SU-DHL-6 (cell line): ENCODE measurements around the gene RAD1.

Experiments used
- CTCF ChIP-seq: fragments of 200-600 bp; sonication (generic); IDR thresholded peaks from one replicate; pipeline ENCODE4 v1.5.1; 2017; ENCODE audit warnings: antibody characterized with exemption, mild to moderate bottlenecking, low read length, moderate library complexity; ENCODE audit not compliant: insufficient read depth, poor library complexity, severe bottlenecking
- EZH2phosphoT487 ChIP-seq: fragments of 200-600 bp; sonication (generic), shearing (Covaris generic); conservative IDR thresholded peaks from 2 replicates; pipeline ENCODE4 v1.6.1; 2018; ENCODE audit warnings: mild to moderate bottlenecking, antibody characterized with exemption, low read length, moderate library complexity, mixed read lengths

GRCh38 chr5:34923694-34924461 lies 8.6 kb upstream of the RAD1 start:
- TF ChIP-seq CTCF (no peak), EZH2phosphoT487 (no peak)
